ENCODE data around the gene TUBA1C.
"Not testable (repeated sequence)": the region's sequence is repeated elsewhere in the genome, so short reads cannot be mapped to it uniquely, and the experiment has no call there.

Gene TUBA1C

GRCh38 chr12:49233842-49234526 lies 30.9 kb upstream of the TUBA1C start:
- TF ChIP-seq CTCF (IDR thresholded peaks at IDR 0.05; ENCODE audit: borderline replicate concordance, insufficient read depth, low read depth, low read length): no peak
- H3K4me3 ChIP-seq (ENCODE audit: low read depth, low read length): no peak overlapping the region

GRCh38 chr12:49236423-49236822 lies 28.5 kb upstream of the TUBA1C start:
- TF ChIP-seq CTCF (IDR thresholded peaks at IDR 0.05; ENCODE audit: borderline replicate concordance, insufficient read depth, low read depth, low read length): no peak
- H3K4me3 ChIP-seq (ENCODE audit: low read depth, low read length): no peak overlapping the region

GRCh38 chr12:49243631-49244030 lies 21.3 kb upstream of the TUBA1C start:
- no peak for TF ChIP-seq CTCF (IDR thresholded peaks at IDR 0.05; ENCODE audit: borderline replicate concordance, insufficient read depth, low read depth, low read length)
- no peak overlapping the region for H3K4me3 ChIP-seq (ENCODE audit: low read depth, low read length)

- no peak for TF ChIP-seq CTCF (IDR thresholded peaks at IDR 0.05; ENCODE audit: borderline replicate concordance, insufficient read depth, low read depth, low read length)
- H3K4me3 ChIP-seq (ENCODE audit: low read depth, low read length): no peak overlapping the region
Measured at GRCh38 chr12:49244176-49244575, 20.7 kb upstream of the TUBA1C start.

- H3K4me3 ChIP-seq (ENCODE audit: low read depth, low read length): no peak overlapping the region
- TF ChIP-seq CTCF (IDR thresholded peaks at IDR 0.05; ENCODE audit: borderline replicate concordance, insufficient read depth, low read depth, low read length): no peak
Measured at GRCh38 chr12:49251357-49251756, 13.5 kb upstream of the TUBA1C start.

GRCh38 chr12:49253033-49253623 lies 11.8 kb upstream of the TUBA1C start:
- TF ChIP-seq CTCF (IDR thresholded peaks at IDR 0.05; ENCODE audit: borderline replicate concordance, insufficient read depth, low read depth, low read length): no peak
- H3K4me3 ChIP-seq (ENCODE audit: low read depth, low read length): no peak overlapping the region

GRCh38 chr12:49255456-49255855 lies 9.4 kb upstream of the TUBA1C start:
- not testable (repeated sequence) for H3K4me3 ChIP-seq (ENCODE audit: low read depth, low read length)
